ENCODE data around the gene UCK1. TPM values are rescaled to one million over a fixed set of nuclear protein-coding genes. Genes with fewer than 3 reads are reported as not detected.

Gene UCK1
- total RNA-seq, 6 donors from 2014 or later, result 27.8 to 36.7 (median 29.4) TPM

DNA sequence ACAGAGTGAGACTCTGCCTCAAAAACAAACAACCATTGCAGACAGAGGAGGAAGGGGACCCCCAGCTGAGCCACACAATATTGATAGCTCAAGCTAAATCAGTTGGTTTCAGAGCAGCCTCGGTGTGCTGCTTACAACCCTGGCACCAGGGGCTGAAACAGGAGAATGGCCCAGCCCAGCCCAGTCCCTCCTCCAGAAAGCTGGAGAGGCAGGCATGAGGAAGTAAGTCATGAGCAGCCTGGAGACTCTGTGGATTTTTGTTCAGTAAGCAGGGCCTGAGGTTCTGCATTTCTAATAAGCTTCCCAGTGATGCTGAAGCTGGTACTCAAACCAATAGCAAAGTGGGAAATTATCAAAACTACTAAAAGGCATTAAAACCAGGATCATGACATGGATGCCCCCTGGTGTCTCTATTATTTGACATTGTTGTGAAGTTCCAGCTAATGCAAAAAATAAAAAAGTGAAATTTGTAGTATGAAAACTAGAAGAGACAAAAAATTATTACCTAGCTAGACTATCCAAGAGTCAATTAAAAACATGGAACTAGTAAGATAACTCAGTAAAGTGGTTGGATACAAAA is 28.4 kb upstream of the UCK1 start:
- peaks cover 0 to 13% (median 2%) of the 10 kb centered on the region in 4 donors for H3K27me3 ChIP-seq
- H3K4me3 ChIP-seq, result no peak overlapping the region
- H3K4me1 ChIP-seq, result no peaks in the 10 kb centered on the region
- no peak for ATAC-seq (ENCODE audit: low FRiP score in 2 of 2)
- WGBS, 2 donors, result 67% methylated on average over 1 of the region's 1 CpG
- DNase-seq, result no peak
- no peaks in the 10 kb centered on the region for H3K9me3 ChIP-seq
- TF ChIP-seq POLR2A (IDR thresholded peaks at IDR 0.05) (no peak), EP300 (IDR thresholded peaks at IDR 0.05) (no peak), POLR2AphosphoS5 (IDR thresholded peaks at IDR 0.05) (no peak)
- TF ChIP-seq, protein P1, sequence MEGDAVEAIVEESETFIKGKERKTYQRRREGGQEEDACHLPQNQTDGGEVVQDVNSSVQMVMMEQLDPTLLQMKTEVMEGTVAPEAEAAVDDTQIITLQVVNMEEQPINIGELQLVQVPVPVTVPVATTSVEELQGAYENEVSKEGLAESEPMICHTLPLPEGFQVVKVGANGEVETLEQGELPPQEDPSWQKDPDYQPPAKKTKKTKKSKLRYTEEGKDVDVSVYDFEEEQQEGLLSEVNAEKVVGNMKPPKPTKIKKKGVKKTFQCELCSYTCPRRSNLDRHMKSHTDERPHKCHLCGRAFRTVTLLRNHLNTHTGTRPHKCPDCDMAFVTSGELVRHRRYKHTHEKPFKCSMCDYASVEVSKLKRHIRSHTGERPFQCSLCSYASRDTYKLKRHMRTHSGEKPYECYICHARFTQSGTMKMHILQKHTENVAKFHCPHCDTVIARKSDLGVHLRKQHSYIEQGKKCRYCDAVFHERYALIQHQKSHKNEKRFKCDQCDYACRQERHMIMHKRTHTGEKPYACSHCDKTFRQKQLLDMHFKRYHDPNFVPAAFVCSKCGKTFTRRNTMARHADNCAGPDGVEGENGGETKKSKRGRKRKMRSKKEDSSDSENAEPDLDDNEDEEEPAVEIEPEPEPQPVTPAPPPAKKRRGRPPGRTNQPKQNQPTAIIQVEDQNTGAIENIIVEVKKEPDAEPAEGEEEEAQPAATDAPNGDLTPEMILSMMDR (IDR thresholded peaks at IDR 0.05), result no peak
- H3K27ac ChIP-seq, result no peak overlapping the region
- H3K36me3 ChIP-seq, result no peaks in the 10 kb centered on the region

DNA sequence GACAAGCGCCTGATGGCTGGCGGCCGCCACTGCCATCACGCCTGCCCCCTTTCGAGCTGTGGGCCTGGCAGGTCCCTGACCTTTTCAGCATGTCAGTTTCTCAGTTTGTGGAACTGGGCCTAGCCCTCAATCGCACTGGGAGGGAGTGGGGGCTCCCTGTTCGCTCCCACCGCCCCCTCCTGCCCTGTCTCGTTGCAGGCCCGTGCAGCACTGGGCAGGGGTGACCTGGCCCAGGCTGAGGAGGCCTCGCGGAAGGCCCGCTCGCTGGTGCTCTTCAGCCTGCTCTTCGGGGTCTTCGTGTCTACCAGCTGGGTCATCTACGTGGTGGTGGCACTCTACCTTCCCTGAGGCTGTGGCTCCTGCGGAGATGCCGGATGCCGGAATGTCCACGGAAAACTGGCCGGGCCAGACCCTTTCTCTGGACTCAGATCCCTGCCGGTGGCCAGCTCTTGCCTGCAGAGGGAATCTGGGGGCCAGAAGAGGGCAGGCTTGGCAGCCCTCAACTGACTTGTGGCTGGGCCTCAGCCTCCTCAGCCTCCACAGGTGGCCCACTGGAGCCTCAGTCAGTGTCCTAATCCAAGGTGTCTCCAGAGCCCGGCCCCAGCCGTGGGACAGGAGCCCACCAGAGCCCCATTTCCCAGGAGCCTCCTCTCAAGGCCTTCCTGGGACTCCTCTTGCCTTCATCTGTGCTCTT is 26.9 kb upstream of the UCK1 start:
- no peak for ATAC-seq (ENCODE audit: low FRiP score in 2 of 2)
- 77 to 94% methylated on average over 13 to 25 of the region's 25 CpGs for WGBS, 2 donors
- Histone ChIP-seq H3K36me3 (no peaks in the 10 kb centered on the region), H3K4me1 (no peaks in the 10 kb centered on the region), H3K27ac (no peak overlapping the region), H3K27me3 (peaks cover 0 to 17% (median 4%) of the 10 kb centered on the region in 4 donors), H3K4me3 (no peak overlapping the region), H3K9me3 (no peaks in the 10 kb centered on the region)
- TF ChIP-seq, protein P1 (IDR thresholded peaks at IDR 0.05), result no peak
- TF ChIP-seq POLR2A (IDR thresholded peaks at IDR 0.05) (no peak), POLR2AphosphoS5 (IDR thresholded peaks at IDR 0.05) (no peak), EP300 (IDR thresholded peaks at IDR 0.05) (no peak)
- peak in 1 of 2 donors; percentile 61 for DNase-seq

DNA sequence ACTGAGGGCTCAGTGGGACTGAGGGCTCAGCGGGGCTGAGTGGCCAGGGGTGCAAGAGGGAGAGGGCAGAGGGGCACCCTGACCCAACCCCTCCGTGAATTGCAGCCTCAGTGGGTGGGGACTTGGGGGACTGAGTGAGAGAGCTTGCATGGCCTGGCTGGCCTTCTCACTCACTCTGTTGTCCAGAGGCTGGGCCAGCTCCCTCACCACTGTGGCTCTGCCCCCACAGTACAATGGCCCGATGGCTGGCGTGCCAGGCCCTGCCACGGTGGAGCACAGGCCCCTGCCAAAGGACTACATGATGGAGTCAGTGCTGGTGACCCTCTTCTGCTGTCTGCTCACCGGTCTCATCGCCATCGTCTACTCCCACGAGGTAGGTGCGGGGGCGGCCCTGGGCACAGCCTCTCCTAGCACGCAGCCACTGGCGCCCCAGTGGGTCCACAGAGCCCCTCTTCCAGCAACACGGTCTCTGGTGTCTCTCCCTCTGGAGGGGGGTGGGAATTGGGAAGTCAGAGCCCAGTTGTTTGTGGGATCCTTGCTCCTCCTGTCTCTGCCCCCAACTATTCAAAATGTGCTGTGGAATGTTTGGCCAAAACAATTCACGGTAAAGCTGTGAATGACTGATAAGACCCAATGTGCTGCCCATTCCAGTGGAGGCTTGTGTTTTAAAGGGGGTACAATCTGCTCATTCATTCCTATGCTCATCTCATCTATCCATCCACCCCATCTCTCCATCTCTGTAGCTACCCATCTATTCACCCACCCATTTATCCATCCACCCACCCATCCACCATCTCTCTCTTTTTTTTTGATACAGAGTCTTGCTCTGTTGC is 25.0 kb upstream of the UCK1 start:
- DNase-seq (peak in 1 of 2 donors; percentile 70), ATAC-seq (ENCODE audit: low FRiP score in 2 of 2) (peak in 1 of 2 donors; percentile 50)
- TF ChIP-seq POLR2A (IDR thresholded peaks at IDR 0.05) (no peak), POLR2AphosphoS5 (IDR thresholded peaks at IDR 0.05) (no peak), EP300 (IDR thresholded peaks at IDR 0.05) (no peak)
- TF ChIP-seq, protein P1 (IDR thresholded peaks at IDR 0.05), result no peak
- H3K4me1 ChIP-seq, result no peaks in the 10 kb centered on the region
- peaks cover 0 to 17% (median 4%) of the 10 kb centered on the region in 4 donors for H3K27me3 ChIP-seq
- H3K36me3 ChIP-seq, result no peaks in the 10 kb centered on the region
- no peaks in the 10 kb centered on the region for H3K9me3 ChIP-seq
- WGBS, 2 donors, result 51 to 92% methylated on average over 3 to 15 of the region's 15 CpGs
- no peak overlapping the region for H3K4me3 ChIP-seq
- no peak overlapping the region for H3K27ac ChIP-seq

DNA sequence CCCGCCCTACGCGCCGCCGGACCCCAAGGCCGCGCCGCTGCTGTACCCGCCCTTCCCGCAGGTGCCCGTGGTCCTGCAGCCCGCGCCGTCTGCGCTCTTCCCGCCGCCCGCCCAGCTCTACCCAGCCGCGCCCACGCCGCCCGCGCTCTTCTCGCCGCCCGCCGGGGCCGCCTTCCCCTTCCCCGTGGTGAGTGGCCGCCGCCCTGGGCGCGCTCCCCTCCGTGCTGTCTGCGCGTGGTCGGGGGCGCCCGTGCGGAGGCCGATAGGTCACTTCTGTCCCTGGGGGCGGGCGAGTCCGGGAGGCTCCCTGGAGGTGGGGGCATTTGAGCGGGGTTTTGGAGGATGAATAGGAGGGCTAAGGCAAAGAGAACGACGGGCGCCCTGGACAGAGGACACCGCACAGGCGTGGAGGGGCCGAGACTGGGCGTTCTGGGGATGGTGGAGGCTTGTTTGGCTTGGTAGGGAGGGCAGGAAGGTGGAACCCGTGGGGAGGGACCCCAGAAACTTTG is 23.8 kb upstream of the UCK1 start:
- TF ChIP-seq POLR2A (IDR thresholded peaks at IDR 0.05) (no peak), POLR2AphosphoS5 (IDR thresholded peaks at IDR 0.05) (no peak), EP300 (IDR thresholded peaks at IDR 0.05) (no peak)
- TF ChIP-seq, protein P1 (IDR thresholded peaks at IDR 0.05), result no peak
- H3K4me1 ChIP-seq, result no peaks in the 10 kb centered on the region
- no peak overlapping the region for H3K27ac ChIP-seq
- peak in 1 of 2 donors; percentile 82 for DNase-seq
- no peaks in the 10 kb centered on the region for H3K9me3 ChIP-seq
- 60 to 63% methylated on average over 43 to 52 of the region's 54 CpGs for WGBS, 2 donors
- ATAC-seq (ENCODE audit: low FRiP score in 2 of 2), result no peak
- no peak overlapping the region for H3K4me3 ChIP-seq
- H3K36me3 ChIP-seq, result no peaks in the 10 kb centered on the region
- H3K27me3 ChIP-seq, result peaks cover 0 to 17% (median 4%) of the 10 kb centered on the region in 4 donors
